Mesenchymal stem cell (in vitro differentiated cells and primary cell): ENCODE measurements around the gene CST5. TPM values are rescaled to one million over a fixed set of nuclear protein-coding genes. Genes with fewer than 3 reads are reported as not detected.

Experiments
- DNase-seq: peaks from one replicate; pipeline ENCODE4 v3.0.0-alpha.2; 2013
- H2AFZ ChIP-seq: one replicate; pipeline ENCODE4 v1.6.1; 2013; ENCODE audit warnings: low read depth, mild to moderate bottlenecking, control low read depth, inconsistent platforms, low read length, moderate library complexity
- H2AK5ac ChIP-seq: 2 replicates; pipeline ENCODE4 v1.6.1; 2013; ENCODE audit warnings: low read length, moderate library complexity, mild to moderate bottlenecking, inconsistent platforms; ENCODE audit not compliant: severe bottlenecking
- H2BK120ac ChIP-seq: one replicate; pipeline ENCODE4 v1.6.1; 2013; ENCODE audit warnings: low read depth, mild to moderate bottlenecking, inconsistent platforms, low read length, moderate library complexity
- H2BK12ac ChIP-seq, 2 experiments: one replicate each; pipeline ENCODE4 v1.6.1; 2013; ENCODE audit warnings: inconsistent platforms in 2 of 2, low read length in 2 of 2, mild to moderate bottlenecking in 2 of 2, moderate library complexity in 2 of 2, control low read depth in 1 of 2
- H2BK15ac ChIP-seq: one replicate; pipeline ENCODE4 v1.6.1; 2013; ENCODE audit warnings: mild to moderate bottlenecking, low read depth, inconsistent platforms; ENCODE audit not compliant: poor library complexity, severe bottlenecking
- H2BK5ac ChIP-seq: 2 replicates; pipeline ENCODE4 v1.6.1; 2013; ENCODE audit warnings: low read depth, mild to moderate bottlenecking, low read length, control low read depth, inconsistent platforms; ENCODE audit not compliant: poor library complexity, severe bottlenecking
- H3K14ac ChIP-seq, 2 experiments: one replicate each; pipeline ENCODE4 v1.6.1; 2013; ENCODE audit warnings: inconsistent platforms in 2 of 2, low read length in 2 of 2, control low read depth in 1 of 2, mild to moderate bottlenecking in 1 of 2, moderate library complexity in 1 of 2
- H3K18ac ChIP-seq, 2 experiments: one replicate each; pipeline ENCODE4 v1.6.1; 2013; ENCODE audit warnings: inconsistent platforms in 2 of 2, low read length in 2 of 2, control low read depth in 1 of 2, low read depth in 1 of 2, mild to moderate bottlenecking in 1 of 2
- H3K23ac ChIP-seq, 2 experiments: one replicate each; pipeline ENCODE4 v1.6.1; 2013; ENCODE audit warnings: inconsistent platforms in 2 of 2, low read length in 2 of 2, mild to moderate bottlenecking in 2 of 2, moderate library complexity in 2 of 2, control low read depth in 1 of 2
- H3K27ac ChIP-seq: 2 replicates; pipeline ENCODE4 v1.5.1; 2013; ENCODE audit warnings: mild to moderate bottlenecking, moderate library complexity, low read length, control low read depth, inconsistent platforms; ENCODE audit not compliant: poor library complexity, severe bottlenecking
- H3K27me3 ChIP-seq, 2 experiments: 2 replicates each; pipeline versions ENCODE4 v1.6.1 to v1.7.0; 2013; ENCODE audit warnings: low read length in 2 of 2, mild to moderate bottlenecking in 2 of 2, moderate library complexity in 2 of 2, control low read depth in 1 of 2, inconsistent platforms in 1 of 2; ENCODE audit not compliant: control insufficient read depth in 1 of 2, insufficient read depth in 1 of 2
- H3K36me3 ChIP-seq, 2 experiments: 2 replicates each; pipeline versions ENCODE4 v1.6.1 to v1.7.0; 2013; ENCODE audit warnings: low read length in 2 of 2, control low read depth in 1 of 2, inconsistent platforms in 1 of 2, low read depth in 1 of 2, mild to moderate bottlenecking in 1 of 2; ENCODE audit not compliant: insufficient read depth in 2 of 2, control insufficient read depth in 1 of 2
- H3K4ac ChIP-seq, 2 experiments: one replicate each; pipeline ENCODE4 v1.6.1; 2013; ENCODE audit warnings: inconsistent platforms in 2 of 2, low read length in 2 of 2, mild to moderate bottlenecking in 2 of 2, moderate library complexity in 2 of 2, control low read depth in 1 of 2, low read depth in 1 of 2
- H3K4me1 ChIP-seq: 2 replicates; pipeline ENCODE4 v1.6.1; 2013; ENCODE audit warnings: low read depth, low read length, control low read depth; ENCODE audit not compliant: control insufficient read depth, insufficient read depth
- H3K4me2 ChIP-seq: 2 replicates; pipeline ENCODE4 v1.6.1; 2013; ENCODE audit warnings: low read length, mild to moderate bottlenecking, inconsistent platforms; ENCODE audit not compliant: poor library complexity, severe bottlenecking
- H3K4me3 ChIP-seq, 2 experiments: 2 replicates each; pipeline versions ENCODE4 v1.5.1 to v1.7.0; 2013; ENCODE audit warnings: low read length in 2 of 2, mild to moderate bottlenecking in 2 of 2, control low read depth in 1 of 2, low read depth in 1 of 2; ENCODE audit not compliant: insufficient read depth in 1 of 2
- H3K79me1 ChIP-seq: replicated peaks from 2 replicates; pipeline ENCODE4 v1.6.1; 2013; ENCODE audit warnings: mild to moderate bottlenecking, control low read depth, low read length, inconsistent platforms; ENCODE audit not compliant: poor library complexity, severe bottlenecking
- H3K9ac ChIP-seq: 2 replicates; pipeline ENCODE4 v1.7.0; 2013; ENCODE audit warnings: mild to moderate bottlenecking, low read length, moderate library complexity
- H3K9me3 ChIP-seq: 2 replicates; pipeline ENCODE4 v1.7.0; 2013; ENCODE audit warnings: mild to moderate bottlenecking, low read length; ENCODE audit not compliant: control insufficient read depth
- H4K8ac ChIP-seq: one replicate; pipeline ENCODE4 v1.6.1; 2013; ENCODE audit warnings: inconsistent platforms, mild to moderate bottlenecking, low read length, moderate library complexity
- H4K91ac ChIP-seq: one replicate; pipeline ENCODE4 v1.6.1; 2013; ENCODE audit warnings: mild to moderate bottlenecking, low read length, inconsistent platforms
- WGBS: methylation state at CpG from one replicate; pipeline ENCODE4 v1.1.7; 2013; ENCODE audit warnings: mixed read lengths; 5-methylcytosine and 5-hydroxymethylcytosine counted together
- polyA plus RNA-seq, 2 experiments: library from polyadenylated mRNA; stranded (reverse); fragments of 200-250 nt; gene quantifications; one replicate each; pipeline ENCODE4 v1.2.3, GENCODE V29; 2013

Gene CST5, protein sequence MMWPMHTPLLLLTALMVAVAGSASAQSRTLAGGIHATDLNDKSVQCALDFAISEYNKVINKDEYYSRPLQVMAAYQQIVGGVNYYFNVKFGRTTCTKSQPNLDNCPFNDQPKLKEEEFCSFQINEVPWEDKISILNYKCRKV
- polyA plus RNA-seq (2013, experiment 1 of 2) = not detected
- polyA plus RNA-seq (2013, experiment 2 of 2) = not detected

DNA sequence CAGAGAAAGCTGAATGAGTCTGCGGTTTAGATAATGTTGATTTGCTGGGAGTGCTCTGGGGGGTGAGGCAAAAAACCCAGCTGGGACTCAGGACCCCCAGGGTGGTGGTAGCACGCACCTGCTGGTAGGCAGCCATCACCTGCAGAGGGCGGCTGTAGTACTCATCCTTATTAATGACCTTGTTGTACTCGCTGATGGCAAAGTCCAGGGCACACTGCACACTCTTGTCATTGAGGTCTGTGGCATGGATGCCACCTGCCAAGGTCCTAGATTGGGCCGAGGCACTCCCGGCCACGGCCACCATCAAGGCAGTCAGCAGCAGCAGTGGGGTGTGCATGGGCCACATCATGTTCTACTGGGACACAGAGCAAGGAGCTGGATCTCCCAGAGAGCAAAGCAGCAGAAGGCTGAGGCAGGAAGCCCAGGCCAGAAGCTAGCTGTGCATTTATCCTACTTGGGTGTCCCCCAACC is at the start of gene CST5:
CST5 (minus strand) TSS at position 421 of the 471 bp plus-strand sequence; CDS start at position 349, 72 bp downstream.
- Histone ChIP-seq H3K14ac (no peak within 1 kb of the TSS), H2BK5ac (no peak within 1 kb of the TSS), H3K23ac (no peak within 1 kb of the TSS), H4K8ac (no peak within 1 kb of the TSS), H3K36me3 (no peaks in the 10 kb centered on the region), H3K18ac (no peak within 1 kb of the TSS), H3K9ac (no peak within 1 kb of the TSS), H3K4ac (no peak within 1 kb of the TSS), H3K4me1 (peaks cover 17% of the 10 kb centered on the region), H2BK120ac (no peak within 1 kb of the TSS), H3K4me3 (no peak within 1 kb of the TSS), H3K9me3 (no peaks in the 10 kb centered on the region), H4K91ac (no peak within 1 kb of the TSS), H2BK12ac (no peak within 1 kb of the TSS), H2AK5ac (no peak within 1 kb of the TSS), H3K79me1 (no peaks in the 10 kb centered on the region), H3K27ac (peak within 1 kb of the TSS; percentile 38), H3K27me3 (peaks cover 0 to 74% of the 10 kb centered on the region in 2 experiments), H2BK15ac (no peak within 1 kb of the TSS), H2AFZ (no peak within 1 kb of the TSS), H3K4me2 (no peak within 1 kb of the TSS)
- DNase-seq = no peak
- 78% methylated on average over 7 of the region's 7 CpGs for WGBS

DNA sequence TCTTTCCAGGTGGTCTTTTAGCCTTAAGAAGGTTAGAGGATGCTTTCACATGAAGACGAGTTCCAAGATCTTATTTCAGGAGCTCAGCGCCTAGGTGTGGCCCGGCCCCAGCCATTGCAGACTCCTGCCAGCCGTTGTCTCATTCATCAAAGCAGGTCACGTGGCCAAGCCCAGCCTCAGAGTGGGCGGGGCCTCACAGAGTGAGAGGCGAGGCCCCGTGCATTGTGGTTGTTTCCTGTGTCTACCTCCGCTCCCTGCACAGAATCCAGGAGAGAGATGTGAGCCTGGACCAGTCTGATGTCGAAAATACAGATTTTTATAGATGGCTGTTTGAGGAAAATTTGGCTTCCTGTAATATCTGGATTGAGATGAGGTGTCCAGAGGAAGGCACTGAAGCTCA is 49.2 kb upstream of the CST5 start:
- WGBS = 74% methylated on average over 10 of the region's 10 CpGs
- no peak overlapping the region for H2AFZ ChIP-seq

DNA sequence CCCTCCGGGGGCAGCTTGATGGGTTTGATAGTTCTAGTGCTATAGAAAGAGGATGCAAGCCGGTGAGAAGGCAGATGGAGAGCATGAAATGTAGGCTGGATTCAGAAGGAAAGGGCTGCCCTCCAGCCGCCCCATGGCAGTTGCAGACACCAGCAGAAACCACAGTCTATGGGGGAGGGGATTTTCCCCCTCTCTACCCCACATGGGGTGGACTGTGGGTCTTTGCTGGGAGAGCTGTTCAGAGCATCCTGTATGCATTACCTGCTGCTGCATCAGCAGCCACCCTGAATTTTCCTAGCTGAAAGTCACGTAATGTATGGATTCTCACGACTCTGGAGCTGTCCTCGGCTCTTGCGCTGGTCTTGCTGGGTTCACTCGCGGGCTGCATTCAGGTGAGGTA is 48.8 kb upstream of the CST5 start:
- Histone ChIP-seq H2BK5ac (no peak overlapping the region), H3K4me3 (no peak overlapping the region), H4K8ac (no peak overlapping the region), H3K79me1 (no peaks in the 10 kb centered on the region), H2BK12ac (no peak overlapping the region), H3K27me3 (peaks cover 0 to 36% of the 10 kb centered on the region in 2 experiments), H3K4ac (no peak overlapping the region), H3K4me2 (no peak overlapping the region), H3K9me3 (peaks cover 8% of the 10 kb centered on the region), H3K18ac (no peak overlapping the region), H3K23ac (no peak overlapping the region), H3K14ac (no peak overlapping the region), H3K36me3 (no peaks in the 10 kb centered on the region), H2AFZ (no peak overlapping the region), H3K9ac (no peak overlapping the region), H2BK15ac (no peak overlapping the region), H2BK120ac (no peak overlapping the region), H3K27ac (no peak overlapping the region), H4K91ac (no peak overlapping the region), H3K4me1 (peaks cover 2% of the 10 kb centered on the region), H2AK5ac (no peak overlapping the region)
- WGBS = 91% methylated on average over 9 of the region's 9 CpGs
- DNase-seq = no peak

More for the DNA sequence above, 49.2 kb upstream of the CST5 start:
- Histone ChIP-seq H3K23ac (no peak overlapping the region), H3K4me2 (no peak overlapping the region), H3K27ac (no peak overlapping the region), H3K79me1 (no peaks in the 10 kb centered on the region), H3K18ac (no peak overlapping the region), H3K36me3 (no peaks in the 10 kb centered on the region), H2BK120ac (no peak overlapping the region), H3K27me3 (peaks cover 0 to 32% of the 10 kb centered on the region in 2 experiments), H3K9me3 (peaks cover 8% of the 10 kb centered on the region), H2BK5ac (no peak overlapping the region), H3K4me1 (peaks cover 2% of the 10 kb centered on the region), H4K8ac (no peak overlapping the region), H3K4ac (no peak overlapping the region), H2BK12ac (no peak overlapping the region), H4K91ac (no peak overlapping the region), H2BK15ac (no peak overlapping the region), H3K9ac (no peak overlapping the region), H2AK5ac (no peak overlapping the region), H3K14ac (no peak overlapping the region), H3K4me3 (no peak overlapping the region)
- no peak for DNase-seq

DNA sequence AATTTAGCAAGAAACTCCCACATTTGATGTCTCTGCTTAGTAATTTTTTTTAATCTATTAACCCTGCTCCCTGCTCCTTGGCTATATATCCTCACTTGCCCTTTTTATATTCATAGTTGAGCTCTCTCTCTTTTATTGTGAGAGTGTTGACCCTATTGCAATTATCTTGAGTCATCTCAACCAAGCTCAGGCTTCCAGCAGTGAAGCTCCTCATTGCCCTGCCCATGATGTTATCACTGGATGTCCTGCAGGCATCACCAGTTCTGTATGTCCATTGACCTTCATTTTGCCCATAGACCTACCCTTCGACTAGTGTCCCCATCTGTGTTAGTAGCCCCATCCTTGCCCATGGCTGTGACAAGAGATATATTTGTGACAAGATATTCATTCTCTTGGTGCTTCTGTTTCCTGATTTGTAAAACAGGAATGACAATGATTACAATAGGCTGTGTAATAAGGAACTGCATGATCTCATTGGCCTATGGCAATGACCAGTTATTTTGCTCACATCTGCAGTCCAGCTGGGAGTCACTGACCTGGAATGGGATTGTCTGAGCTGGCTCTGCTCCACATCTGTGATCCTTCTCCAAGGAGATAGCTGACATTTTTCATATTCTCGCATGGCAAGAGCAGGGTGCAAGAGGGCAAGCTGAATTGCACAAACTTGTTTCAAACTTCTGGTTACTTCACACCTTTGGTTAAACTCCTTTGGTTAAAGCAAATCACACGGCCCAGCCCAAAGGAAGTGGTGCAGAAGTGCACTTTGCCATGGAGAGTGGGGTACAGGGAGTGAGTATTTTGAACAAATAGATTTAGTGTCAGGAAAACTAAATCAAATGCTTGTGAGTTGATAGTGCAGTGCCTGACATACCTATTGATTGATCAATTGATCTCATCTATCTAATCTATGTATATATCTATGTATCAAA is 47.7 kb upstream of the CST5 start:
- H3K27ac ChIP-seq = no peak overlapping the region
- no peaks in the 10 kb centered on the region for H3K79me1 ChIP-seq
- H3K4me2 ChIP-seq = no peak overlapping the region
- H3K9ac ChIP-seq = no peak overlapping the region
- H2BK12ac ChIP-seq = no peak overlapping the region
- 25% methylated on average over 2 of the region's 3 CpGs for WGBS
- H3K14ac ChIP-seq = no peak overlapping the region
- no peaks in the 10 kb centered on the region for H3K36me3 ChIP-seq
- H2BK120ac ChIP-seq = no peak overlapping the region
- H4K91ac ChIP-seq = no peak overlapping the region
- no peak overlapping the region for H3K4ac ChIP-seq
- peaks cover 8% of the 10 kb centered on the region for H3K9me3 ChIP-seq
- no peak overlapping the region for H2BK5ac ChIP-seq
- H3K18ac ChIP-seq = no peak overlapping the region
- no peak overlapping the region for H4K8ac ChIP-seq
- H3K4me1 ChIP-seq = peaks cover 2% of the 10 kb centered on the region
- H3K27me3 ChIP-seq = peaks cover 0 to 44% of the 10 kb centered on the region in 2 experiments
- DNase-seq = no peak
- no peak overlapping the region for H2BK15ac ChIP-seq
- no peak overlapping the region for H2AFZ ChIP-seq
- no peak overlapping the region for H2AK5ac ChIP-seq
- no peak overlapping the region for H3K23ac ChIP-seq
- H3K4me3 ChIP-seq = no peak overlapping the region
